Measurements from ENCODE around the gene GTPBP4. TPM values are rescaled to one million over a fixed set of nuclear protein-coding genes. Genes with fewer than 3 reads are reported as not detected.

GTPBP4 gene
- total and polyA plus RNA-seq, 2 of the 8 experiments (the other 6 are each of a cell fraction or from before 2014, with no cell fraction given), result 16.9 to 98.1 TPM

GRCh38 chr10:955820-956217, 32.4 kb upstream of the GTPBP4 start (continued):
- TF ChIP-seq EZH2 (IDR thresholded peaks at IDR 0.05; ENCODE audit: low read depth, low read length, severe bottlenecking), result no peak

Data from H1 (cell line).